Tibial nerve (tissue), 3 donors: ENCODE data around the gene ATP8A2.

Experiments used
- POLR2A ChIP-seq, 2 donors: fragments of 450-650 bp; IDR thresholded peaks; one replicate each; pipeline ENCODE4 v1.6.1; 2017; ENCODE audit warnings: antibody characterized with exemption in 2 of 2, mild to moderate bottlenecking in 2 of 2, moderate library complexity in 2 of 2
- TF ChIP-seq, protein P1 (sequence below), 5 experiments: fragments of 200-600 bp in 3 of 5; fragments of 450-650 bp in 2 of 5; sonication (generic) in 3 of 5; IDR thresholded peaks; one replicate each; pipeline ENCODE4 v1.5.1; 2016 to 2019; ENCODE audit warnings: antibody characterized with exemption in 5 of 5, mild to moderate bottlenecking in 3 of 5, moderate library complexity in 2 of 5

DNA sequence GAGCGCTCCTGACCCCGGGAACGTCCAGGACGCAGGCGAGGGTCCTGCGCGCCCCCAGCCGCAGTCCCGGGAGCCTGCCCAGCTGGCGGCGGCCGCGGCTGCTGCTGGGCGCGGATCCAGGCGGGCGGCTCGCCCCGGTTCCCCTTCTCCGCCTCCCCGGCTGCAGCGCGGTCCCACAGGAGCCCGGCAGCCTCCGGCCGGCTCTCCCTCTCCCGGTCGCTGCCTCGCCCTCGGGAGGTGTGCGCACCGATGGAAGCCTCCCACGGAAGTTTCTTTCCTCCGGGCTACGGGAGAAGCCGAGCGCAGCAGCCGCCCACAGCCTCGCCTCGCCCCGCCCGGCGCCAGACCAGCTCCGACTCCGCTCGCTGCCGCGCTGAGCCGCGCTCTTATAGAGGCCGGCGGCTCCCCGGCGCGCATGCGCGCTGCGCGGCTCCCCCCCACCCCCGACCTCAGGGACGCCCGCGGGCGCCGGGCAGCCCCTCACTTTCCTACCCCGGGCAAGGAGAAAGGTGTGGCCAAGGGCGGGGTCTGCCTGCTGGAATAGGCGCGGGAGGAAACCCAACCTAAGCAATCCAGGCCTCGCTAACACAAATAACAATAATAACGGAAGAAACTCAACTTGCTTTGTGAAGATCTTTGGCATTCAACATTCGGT lies 680.0 kb downstream of the ATP8A2 start, which contains the start of gene SHISA2:
- TF ChIP-seq, protein P1, sequence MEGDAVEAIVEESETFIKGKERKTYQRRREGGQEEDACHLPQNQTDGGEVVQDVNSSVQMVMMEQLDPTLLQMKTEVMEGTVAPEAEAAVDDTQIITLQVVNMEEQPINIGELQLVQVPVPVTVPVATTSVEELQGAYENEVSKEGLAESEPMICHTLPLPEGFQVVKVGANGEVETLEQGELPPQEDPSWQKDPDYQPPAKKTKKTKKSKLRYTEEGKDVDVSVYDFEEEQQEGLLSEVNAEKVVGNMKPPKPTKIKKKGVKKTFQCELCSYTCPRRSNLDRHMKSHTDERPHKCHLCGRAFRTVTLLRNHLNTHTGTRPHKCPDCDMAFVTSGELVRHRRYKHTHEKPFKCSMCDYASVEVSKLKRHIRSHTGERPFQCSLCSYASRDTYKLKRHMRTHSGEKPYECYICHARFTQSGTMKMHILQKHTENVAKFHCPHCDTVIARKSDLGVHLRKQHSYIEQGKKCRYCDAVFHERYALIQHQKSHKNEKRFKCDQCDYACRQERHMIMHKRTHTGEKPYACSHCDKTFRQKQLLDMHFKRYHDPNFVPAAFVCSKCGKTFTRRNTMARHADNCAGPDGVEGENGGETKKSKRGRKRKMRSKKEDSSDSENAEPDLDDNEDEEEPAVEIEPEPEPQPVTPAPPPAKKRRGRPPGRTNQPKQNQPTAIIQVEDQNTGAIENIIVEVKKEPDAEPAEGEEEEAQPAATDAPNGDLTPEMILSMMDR (IDR thresholded peaks at IDR 0.05) = no peak
- peak in 1 of 2 donors; percentile 69 for TF ChIP-seq POLR2A (IDR thresholded peaks at IDR 0.05)
